ENCODE results near the gene SPP1.

The SPP1 gene

DNA sequence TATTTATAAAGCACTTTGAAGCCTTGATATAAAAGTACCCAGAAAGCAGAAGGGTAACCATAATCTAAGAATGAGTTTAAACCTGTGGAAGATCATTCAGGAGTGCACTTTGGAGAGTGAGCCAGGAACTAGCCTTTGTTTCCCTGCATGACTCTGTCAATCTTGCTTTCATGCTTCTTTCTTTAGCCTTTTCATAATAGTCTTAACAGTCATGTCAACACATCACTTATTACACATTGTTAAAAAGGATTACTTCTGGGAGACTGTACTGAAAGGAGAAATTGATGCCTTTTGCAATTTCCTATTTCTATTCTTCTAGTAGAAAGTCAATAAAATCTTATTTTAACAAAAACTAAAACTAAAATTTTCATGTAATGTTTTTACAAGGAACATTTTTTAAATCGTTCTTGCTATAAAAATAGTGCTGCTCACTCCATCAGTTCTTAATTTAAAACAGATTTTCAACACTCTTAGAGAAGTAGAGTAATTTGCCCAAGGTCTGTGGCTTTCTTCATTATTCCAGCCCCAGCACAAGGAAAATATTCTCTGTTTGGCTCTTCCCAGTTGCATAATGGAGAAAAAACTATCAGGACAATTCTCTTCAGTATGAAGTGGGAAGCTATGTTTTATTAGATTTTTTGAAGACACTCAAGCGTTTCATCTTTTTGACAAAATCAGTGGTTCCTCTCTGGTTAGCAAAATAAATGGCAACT is 35.4 kb upstream of the SPP1 start:
- TF ChIP-seq FOXP2 (optimal IDR thresholded peaks at IDR 0.05; ENCODE audit: borderline replicate concordance, extremely low read depth, extremely low read length, insufficient read depth) (no peak), SIN3A (IDR thresholded peaks at IDR 0.05; ENCODE audit: borderline replicate concordance, insufficient read depth, low read length) (no peak), POLR2AphosphoS5 (IDR thresholded peaks at IDR 0.05; ENCODE audit: low read depth, low read length) (no peak), TAF1 (IDR thresholded peaks at IDR 0.05; ENCODE audit: borderline replicate concordance, insufficient read depth, low read length) (no peak)
- TF ChIP-seq, protein P1, sequence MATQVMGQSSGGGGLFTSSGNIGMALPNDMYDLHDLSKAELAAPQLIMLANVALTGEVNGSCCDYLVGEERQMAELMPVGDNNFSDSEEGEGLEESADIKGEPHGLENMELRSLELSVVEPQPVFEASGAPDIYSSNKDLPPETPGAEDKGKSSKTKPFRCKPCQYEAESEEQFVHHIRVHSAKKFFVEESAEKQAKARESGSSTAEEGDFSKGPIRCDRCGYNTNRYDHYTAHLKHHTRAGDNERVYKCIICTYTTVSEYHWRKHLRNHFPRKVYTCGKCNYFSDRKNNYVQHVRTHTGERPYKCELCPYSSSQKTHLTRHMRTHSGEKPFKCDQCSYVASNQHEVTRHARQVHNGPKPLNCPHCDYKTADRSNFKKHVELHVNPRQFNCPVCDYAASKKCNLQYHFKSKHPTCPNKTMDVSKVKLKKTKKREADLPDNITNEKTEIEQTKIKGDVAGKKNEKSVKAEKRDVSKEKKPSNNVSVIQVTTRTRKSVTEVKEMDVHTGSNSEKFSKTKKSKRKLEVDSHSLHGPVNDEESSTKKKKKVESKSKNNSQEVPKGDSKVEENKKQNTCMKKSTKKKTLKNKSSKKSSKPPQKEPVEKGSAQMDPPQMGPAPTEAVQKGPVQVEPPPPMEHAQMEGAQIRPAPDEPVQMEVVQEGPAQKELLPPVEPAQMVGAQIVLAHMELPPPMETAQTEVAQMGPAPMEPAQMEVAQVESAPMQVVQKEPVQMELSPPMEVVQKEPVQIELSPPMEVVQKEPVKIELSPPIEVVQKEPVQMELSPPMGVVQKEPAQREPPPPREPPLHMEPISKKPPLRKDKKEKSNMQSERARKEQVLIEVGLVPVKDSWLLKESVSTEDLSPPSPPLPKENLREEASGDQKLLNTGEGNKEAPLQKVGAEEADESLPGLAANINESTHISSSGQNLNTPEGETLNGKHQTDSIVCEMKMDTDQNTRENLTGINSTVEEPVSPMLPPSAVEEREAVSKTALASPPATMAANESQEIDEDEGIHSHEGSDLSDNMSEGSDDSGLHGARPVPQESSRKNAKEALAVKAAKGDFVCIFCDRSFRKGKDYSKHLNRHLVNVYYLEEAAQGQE (IDR thresholded peaks at IDR 0.05; ENCODE audit: insufficient read depth in 1 of 2, low read depth in 2 of 2, low read length in 2 of 2), result no peak

DNA sequence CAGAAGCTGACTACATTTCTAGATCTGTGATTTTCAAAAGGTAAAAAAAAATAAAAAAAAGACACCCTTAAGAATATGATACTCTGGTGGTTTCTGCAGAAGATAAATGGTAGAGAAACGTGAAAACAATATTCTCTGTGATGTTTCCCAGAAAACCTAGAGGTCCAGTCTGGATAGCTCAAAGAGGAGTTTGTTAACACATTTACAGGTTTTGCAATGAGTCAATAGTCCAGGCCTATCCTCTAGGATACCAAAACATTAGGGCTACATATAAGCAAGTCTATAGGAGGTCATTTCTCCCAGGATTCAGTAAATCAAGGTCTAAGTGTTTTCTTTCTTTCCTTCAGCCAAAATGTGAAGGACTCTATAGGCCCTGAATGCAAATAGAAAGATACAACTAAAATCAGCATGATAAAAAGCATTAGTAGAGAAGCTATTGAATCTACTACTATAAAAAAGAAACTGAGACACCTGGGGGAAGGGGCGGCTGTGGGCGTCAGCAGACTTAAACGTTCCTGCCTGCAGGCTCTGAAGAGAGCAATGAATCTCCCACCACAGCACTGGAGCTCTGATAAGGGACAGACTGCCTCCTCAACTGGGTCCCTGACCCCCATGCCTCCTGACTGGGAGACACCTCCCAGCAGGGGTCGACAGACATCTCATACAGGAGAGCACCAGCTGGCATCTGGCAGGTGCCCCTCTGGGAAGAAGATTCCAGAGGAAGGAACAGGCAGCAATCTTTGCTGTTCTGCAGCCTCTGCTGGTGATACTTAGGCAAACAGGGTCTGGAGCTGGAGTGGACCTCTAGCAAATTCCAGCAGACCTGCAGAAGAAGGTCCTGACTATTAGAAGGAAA is 33.7 kb upstream of the SPP1 start:
- no peak for TF ChIP-seq SIN3A (IDR thresholded peaks at IDR 0.05; ENCODE audit: borderline replicate concordance, insufficient read depth, low read length)
- no peak for TF ChIP-seq POLR2AphosphoS5 (IDR thresholded peaks at IDR 0.05; ENCODE audit: low read depth, low read length)
- TF ChIP-seq FOXP2 (optimal IDR thresholded peaks at IDR 0.05; ENCODE audit: borderline replicate concordance, extremely low read depth, extremely low read length, insufficient read depth), result no peak
- TF ChIP-seq, protein P1 (IDR thresholded peaks at IDR 0.05; ENCODE audit: insufficient read depth in 1 of 2, low read depth in 2 of 2, low read length in 2 of 2), result no peak

DNA sequence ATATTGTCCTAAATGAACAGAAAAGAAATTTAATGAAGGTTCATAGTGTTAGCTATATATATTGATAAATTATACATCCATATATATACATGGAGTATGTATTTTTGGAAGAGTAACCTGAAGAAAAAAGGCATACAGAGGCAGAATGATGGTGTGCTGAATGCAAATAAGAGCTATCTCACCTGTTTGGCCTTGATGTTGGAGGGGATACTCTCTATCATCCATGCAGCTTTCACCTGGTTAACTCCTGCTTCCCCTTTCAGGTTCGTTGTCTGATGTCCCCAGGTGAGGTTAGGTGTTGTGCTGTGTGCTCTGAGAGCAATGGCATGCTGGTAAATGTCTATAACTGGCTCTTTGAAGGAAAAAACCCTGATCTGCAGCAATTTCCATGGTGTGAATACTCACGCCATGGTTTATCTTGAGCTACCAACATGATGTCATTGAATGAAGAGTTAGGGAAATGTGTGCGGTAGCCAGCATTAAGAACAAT is 31.8 kb upstream of the SPP1 start:
- TF ChIP-seq POLR2AphosphoS5 (IDR thresholded peaks at IDR 0.05; ENCODE audit: low read depth, low read length) (no peak), FOXP2 (optimal IDR thresholded peaks at IDR 0.05; ENCODE audit: borderline replicate concordance, extremely low read depth, extremely low read length, insufficient read depth) (no peak), TAF1 (IDR thresholded peaks at IDR 0.05; ENCODE audit: borderline replicate concordance, insufficient read depth, low read length) (no peak), SIN3A (IDR thresholded peaks at IDR 0.05; ENCODE audit: borderline replicate concordance, insufficient read depth, low read length) (no peak)
- TF ChIP-seq, protein P1 (IDR thresholded peaks at IDR 0.05; ENCODE audit: insufficient read depth in 1 of 2, low read depth in 2 of 2, low read length in 2 of 2), result no peak

DNA sequence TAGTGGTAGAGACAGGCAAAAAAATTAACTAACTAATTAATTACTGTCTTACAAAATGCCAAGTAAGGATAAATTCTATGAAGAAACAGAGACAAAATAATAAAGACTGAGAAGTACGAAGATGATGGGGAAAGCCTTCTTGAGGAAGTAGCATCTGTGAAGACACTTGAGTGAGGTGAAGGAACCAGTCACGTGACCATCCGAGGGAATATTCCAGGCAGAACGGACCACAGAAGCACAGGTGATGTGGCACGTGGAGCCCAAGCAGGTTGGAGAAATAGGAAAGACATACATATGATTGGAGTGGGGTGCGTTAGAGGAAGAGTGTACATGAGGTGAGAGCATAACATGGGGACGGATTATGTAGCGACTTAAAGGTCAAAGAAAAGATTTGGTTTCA is 30.5 kb upstream of the SPP1 start:
- TF ChIP-seq, protein P1 (IDR thresholded peaks at IDR 0.05; ENCODE audit: insufficient read depth in 1 of 2, low read depth in 2 of 2, low read length in 2 of 2), result no peak
- TF ChIP-seq POLR2AphosphoS5 (IDR thresholded peaks at IDR 0.05; ENCODE audit: low read depth, low read length) (no peak), TAF1 (IDR thresholded peaks at IDR 0.05; ENCODE audit: borderline replicate concordance, insufficient read depth, low read length) (no peak), SIN3A (IDR thresholded peaks at IDR 0.05; ENCODE audit: borderline replicate concordance, insufficient read depth, low read length) (no peak), FOXP2 (optimal IDR thresholded peaks at IDR 0.05; ENCODE audit: borderline replicate concordance, extremely low read depth, extremely low read length, insufficient read depth) (no peak)
